ENCODE data around the gene FBF1.
A peak's percentile ranks its signal among the peaks of the same experiment; 100 is the strongest.
"Not testable (repeated sequence)": the region's sequence is repeated elsewhere in the genome, so short reads cannot be mapped to it uniquely, and the experiment has no call there.

FBF1 gene

DNA sequence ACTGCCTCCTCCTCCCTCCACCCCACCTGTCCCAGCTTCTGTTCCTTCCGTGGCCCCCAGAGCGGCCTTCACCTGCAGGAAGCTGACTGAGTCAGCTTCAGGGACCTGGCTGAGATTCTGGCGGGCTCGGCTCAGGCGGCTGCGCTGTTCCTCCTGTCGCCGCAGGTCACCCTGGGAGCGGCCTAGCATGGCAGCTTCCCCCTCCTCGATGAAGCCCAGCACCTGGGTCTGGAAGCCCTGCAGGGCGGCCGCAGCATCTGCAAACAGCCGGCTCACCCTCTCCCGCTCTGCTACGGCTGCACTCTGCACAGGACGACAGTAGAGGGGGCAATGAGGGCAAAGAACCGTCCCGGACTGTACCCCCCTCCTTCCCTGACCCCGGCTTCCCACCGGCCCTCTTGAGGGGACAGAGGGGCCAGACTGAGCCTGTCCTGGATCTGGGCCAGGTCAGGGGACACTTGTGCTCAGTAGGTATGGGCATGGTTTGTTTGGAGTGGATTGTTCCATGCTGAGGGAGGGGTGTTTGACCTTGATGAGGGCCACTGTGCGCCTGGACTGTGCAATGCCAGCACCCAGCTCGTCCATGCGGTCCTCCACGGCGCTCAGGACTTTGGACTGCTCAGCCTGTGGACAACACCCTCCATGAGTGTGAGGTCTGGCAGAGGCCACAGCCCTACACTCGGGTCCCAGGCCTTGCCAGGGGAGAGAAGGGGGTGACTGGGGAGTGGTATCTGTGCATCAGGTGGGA is 64.5 kb downstream of the FBF1 start:
- DNase-seq (ENCODE audit: low read depth) = peak; percentile 31

DNA sequence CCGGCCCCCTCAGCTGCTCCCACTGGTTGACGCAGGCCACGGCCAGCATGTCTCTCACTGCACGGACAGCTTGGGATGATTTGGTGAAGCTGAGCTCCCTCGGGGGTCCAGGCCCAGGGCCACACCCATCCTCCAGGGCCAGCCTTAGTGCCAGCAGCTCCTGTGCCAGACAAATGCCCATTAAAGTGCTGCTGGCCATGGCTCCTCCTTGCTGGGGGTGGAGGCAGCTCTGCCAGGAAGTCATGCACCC is 65.0 kb downstream of the FBF1 start:
- no peak for DNase-seq (ENCODE audit: low read depth)

DNA sequence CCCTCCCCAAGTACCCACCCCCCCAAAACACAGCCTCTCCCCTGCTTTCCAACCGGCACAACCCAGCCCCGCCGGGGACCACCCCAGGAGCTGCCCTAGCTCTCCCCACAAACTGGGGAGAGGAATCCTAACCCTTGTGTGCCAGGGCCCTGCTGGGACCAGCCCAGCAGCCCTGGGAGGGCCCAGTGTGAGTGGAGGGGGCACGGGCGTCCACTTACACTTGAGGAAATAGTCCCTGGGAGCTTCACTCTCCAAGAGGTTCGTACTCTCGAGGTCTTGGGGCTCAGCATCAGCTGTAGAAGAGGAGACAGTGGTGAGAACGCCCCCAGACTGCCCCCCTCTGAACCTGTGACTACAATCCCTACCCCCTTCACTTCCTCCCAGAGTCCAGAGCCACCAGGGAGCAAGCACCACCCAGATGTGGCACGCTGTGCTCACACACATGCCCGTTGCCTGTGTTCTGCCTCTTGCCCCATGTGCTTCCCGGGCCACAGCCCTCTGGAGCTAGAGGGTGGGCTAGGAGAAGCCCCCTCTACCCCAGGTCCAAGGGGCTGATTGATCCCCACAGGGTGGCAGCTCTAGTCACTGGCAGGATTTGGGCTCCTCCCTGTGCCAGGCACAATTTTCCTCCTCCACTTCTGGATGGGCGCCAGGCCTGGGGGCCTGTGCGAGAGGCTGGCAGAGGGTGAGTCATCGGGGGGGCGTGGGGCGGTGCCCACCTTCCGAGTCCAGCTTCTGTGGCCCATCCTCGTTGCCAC is 65.5 kb downstream of the FBF1 start:
- DNase-seq (ENCODE audit: low read depth) = no peak

DNA sequence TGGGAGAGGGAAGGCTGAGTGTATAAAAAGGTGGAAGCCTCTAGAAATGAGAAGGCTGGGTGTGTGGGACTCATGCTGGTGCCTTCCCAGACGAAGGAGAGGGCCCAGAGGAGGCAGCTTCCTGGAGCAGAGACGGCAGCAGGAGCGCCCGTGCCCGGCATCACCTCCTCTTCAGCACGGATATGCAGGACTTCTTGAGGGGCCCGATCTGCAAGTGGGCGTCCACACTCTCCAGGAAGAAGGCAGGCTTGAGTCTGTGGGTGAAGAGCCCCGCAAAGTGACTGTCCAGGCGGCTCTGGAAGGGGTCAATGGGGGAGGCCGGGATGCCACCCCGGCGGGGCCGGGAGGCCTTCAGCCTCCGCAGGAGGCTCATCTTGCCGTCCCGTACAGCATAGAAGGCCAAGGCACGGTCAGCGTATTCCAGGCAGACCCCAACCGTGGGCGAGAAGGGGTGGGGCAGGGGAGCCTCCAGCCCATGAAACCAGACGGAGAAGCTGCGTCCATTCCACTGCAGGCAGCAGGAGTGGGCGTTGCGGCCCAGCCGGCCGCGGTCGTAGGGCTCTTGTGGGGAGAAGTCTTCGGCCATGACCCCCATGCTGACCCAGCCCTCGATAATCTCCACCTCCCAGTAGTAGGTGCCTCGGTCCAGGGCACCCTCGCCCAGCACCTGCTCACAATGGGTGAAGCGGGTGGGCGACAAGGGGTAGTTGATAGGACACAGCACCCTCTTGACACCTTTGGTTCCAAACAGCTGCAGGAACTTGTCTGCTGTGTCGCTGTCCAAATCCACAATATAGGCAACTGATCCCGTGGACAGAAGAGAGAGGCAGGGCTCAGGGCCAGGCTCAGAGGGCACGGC is 66.3 kb downstream of the FBF1 start:
- DNase-seq (ENCODE audit: low read depth) = no peak

DNA sequence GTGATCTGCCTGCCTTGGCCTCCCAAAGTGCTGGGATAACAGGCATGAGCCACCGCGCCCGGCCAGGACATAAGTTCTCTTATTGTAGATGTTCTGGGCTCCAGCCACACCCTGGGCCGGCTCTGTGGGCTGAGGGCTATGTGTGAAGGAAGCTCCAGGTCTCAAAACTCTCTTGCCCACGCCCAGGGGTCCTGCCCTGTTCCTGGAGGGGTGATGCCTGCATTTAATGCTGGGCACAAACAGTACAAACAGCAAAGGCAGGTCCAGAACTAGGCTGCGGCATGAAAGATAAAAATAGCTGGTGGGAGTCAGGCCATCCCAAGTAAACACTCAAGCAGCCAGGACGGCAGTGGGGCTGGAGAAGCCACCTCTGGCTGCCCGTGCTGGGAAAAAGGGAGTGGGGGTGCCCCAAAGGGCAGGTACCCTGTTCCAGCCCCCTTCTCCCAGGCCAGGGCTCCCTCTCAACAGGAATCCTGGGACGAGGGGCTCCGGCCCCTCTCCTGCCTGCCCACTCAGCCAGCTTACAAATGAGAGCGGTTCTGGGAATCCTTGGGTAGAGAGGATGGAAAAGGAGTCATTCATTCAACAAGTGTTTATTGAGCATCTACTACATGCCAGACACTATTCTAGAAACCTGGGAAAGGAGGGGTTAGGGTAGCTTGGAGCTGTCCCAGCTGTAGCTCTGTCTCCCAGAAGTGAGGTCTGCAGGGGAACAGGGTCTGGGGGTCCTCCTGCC is 67.1 kb downstream of the FBF1 start:
- no peak for DNase-seq (ENCODE audit: low read depth)

DNA sequence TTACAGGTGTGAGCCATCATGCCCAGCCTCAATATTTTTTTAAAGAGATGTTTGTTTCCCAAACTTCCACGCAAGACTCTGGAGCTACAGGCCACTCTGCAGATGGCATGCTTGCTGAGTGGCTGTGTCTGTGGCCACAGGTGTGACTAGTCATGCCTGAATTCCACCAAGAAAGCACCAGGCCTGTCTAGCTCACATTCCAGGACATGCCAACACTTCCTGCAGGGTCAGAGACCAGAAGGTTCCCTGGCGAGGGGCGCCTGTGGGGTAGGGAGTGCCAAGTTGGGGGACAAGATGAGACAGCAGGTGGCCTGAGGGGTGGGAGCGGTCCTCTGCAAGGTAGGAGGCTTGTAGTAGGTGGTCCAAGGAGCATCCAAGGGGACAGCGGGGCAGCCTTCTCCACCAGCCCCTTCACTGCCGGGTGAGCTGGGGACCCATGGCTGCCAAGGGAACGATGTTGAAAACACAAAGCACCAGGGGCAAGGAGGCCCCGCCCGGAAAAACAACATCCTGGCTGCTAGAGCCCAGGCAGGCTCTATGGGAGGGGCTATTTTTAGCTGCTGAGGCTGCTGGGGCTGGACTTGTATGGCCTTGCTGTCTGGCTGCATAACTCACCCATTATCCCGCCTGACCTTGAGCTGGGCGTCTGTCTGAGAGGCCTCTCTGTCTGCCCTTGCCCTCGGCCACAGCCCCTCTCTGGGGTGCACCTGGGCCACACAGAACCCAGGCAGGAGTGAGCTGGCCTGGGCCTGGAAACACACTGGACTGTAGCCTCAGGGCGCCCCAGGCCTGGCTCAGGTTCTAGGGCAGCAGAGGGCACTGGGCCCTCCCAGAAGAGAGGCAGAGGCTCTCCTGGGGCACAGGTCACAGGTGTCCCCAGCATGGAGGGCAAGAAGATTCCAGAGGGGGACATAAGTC is 68.1 kb downstream of the FBF1 start:
- DNase-seq (ENCODE audit: low read depth) = no peak

DNA sequence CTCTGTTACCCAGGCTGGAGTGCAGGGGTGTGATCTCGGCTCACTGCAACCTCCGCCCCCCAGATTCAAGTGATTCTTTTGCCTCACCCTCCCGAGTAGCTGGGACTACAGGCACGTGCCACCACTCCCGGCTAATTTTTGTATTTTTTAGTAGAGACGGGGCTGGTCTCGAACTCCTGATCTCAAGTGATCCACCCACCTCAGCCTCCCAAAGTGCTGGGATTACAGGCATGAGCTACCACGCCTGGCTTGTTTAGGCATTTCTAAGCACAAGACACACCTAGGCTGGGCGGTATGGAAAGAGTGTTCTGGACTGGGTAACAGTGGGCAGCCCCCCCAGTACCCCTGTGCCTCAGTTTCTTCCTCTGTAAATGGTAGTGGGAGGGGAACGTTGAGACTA is 70.6 kb downstream of the FBF1 start:
- not testable (repeated sequence) for DNase-seq (ENCODE audit: low read depth)

DNA sequence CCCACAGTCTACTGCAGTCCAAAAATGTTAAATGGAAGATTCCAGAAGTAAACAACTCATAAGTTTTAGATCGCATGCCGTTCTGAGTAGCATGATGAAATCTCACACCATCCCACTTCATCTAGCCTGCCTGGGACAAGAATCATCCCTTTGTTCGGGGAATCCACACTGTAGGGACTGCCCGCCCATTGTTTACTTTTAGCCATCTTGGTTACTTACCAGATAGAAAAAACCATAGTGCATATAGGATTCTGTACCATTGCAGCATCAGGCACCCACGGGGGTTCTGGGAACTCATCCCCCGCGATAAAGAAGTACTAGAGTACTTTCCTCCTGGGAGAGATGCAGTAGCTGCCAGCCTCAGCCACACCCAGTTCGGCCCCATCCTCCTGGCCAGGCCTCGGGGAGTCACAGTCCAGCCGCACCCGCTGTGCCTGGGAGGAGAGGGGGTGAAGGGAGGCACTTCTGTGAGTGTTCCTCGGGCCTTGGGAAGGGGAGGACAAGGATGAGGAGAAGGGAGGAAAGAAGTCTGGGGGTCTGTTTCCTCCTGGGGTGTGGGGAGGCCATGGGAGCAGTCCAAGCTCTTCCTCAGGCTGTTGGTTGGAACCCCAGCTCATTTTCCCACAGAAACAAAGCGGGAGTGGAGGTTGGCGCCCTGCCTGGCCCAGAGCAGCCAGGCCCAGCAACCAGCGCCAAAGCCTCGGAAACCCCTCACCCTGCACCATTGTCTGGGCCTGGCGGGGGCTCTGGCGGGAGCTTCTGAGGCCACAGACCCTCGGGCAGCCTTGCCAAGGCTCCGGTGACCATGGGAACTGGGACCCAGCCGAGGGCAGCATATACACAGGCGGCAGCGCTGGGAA is 71.3 kb downstream of the FBF1 start:
- no peak for DNase-seq (ENCODE audit: low read depth)

DNA sequence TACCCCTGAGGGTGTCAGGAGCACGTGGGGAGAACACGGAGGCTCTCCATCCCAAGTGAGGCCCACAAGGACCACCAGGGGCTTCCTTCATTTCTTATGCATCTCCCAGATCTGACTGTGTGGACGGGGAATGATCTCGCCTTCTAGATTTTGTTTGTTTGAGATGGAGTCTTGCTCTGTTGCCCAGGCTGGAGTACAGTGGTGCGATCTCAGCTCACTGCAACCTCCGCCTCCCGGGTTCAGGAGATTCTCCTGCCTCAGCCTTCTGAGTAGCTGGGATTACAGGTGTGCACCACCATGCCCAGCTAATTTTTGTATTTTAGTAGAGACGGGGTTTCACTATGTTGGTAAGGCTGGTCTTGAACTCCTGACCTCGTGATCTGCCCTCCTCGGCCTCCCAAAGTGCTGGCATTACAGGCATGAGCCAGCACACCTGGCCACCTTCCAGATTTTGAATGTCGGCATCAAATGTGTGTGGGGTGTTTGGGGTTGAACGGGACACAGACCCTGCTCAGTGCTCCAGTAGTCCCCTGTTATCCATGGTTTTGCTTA is 72.0 kb downstream of the FBF1 start:
- DNase-seq (ENCODE audit: low read depth) = not testable (repeated sequence)

DNA sequence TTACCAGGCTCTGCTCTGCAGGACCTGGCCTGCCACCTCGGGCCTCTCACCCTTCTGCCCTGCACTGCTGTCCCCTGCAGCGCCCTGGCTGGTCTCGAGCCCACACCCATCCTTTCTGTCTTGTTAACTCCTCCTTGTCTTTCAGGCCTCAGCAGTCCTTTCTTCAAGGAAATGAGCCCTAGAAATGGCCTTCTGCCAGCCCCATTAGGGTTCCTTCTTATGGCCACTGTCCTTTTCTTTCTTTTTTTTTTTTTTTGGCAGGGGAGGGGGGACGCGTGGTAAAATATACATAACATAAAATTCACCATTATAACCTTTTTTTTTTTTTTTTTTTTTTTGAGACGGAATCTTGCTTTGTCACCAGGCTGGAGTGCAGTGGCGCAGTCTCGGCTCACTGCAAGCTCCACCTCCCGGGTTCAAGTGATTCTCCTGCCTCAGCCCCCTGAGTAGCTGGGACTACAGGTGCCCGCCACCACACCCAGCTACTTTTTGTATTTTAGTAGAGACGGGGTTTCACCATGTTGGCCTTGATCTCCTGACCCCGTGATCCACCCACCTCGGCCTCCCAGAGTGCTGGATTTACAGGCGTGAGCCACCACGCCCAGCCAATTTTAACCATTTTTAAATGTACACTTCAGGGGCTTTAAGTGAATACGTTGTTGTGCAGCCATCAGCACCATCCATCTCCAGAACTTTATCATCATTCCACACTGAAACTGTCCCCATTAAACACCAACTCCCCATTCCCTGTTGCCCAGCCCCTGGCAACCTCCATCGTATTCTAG is 75.2 kb downstream of the FBF1 start:
- DNase-seq (ENCODE audit: low read depth) = not testable (repeated sequence)

DNA sequence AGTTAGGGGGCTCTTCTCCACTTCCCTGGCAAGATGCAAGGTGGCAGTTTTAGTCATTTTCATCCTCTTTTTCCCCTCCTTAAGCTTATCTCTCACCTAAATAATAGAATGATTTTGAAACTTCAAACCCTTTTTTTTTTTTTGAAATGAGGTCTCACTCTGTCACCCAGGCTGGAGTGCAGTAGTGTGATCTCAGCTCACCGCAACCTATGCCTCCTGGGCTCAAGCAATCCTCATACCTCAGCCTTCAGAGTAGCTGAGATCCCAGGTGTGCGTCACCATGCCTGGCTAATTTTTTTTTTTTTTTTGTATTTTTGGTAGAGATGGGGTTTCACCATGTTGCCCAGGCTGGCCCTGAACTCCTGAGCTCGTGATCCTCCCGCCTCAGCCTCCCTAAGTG is 76.0 kb downstream of the FBF1 start:
- not testable (repeated sequence) for DNase-seq (ENCODE audit: low read depth)

DNA sequence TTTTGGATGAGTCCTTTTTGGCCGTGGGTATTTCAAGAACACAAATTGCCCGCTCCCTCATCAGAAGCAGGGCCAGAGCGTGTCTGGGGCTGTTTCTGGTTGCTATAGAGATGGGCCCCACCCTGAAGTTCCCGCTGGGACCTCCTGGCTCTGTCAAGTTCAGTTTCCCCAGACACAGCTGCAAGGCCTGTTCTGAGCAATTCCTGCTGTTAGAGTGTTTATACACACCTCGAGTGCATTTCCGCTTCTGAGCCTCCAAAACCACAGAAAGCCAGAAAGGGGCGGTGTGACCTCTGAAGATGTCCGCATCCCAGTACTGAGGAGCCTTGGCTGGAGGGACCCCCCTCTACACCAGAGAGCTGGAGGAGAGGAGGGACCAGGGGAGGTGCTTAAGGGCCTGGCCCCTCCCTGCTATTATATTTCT is 76.4 kb downstream of the FBF1 start:
- DNase-seq (ENCODE audit: low read depth) = no peak

DNA sequence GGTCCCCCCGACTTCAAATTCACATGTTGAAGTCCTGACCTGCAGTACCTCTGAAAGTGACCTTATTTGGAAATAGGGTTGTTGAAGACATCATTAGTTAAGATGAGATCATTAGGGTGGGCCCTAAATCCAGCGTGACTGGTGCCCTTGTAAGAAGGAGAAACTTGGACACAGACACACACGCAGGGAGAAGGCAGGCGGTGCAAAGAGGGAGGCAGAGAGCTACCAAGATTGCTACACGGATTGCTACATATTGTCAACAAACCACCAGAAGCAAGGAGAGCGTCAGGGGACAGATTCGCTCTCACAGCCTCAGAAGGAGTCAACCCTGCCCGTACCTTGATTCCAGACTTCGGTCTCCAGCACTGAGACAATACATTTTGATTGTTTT is 78.9 kb downstream of the FBF1 start:
- DNase-seq (ENCODE audit: low read depth) = no peak
